HepG2 (cell line): ENCODE data around the gene GUCY2D. TPM values are rescaled to one million over a fixed set of nuclear protein-coding genes. Genes with fewer than 3 reads are reported as not detected.
A peak's percentile ranks its signal among the peaks of the same experiment; 100 is the strongest.

ENCODE experiments used
- BRCA1 ChIP-seq: sonication (generic); formaldehyde crosslinking; IDR thresholded peaks from 2 replicates; pipeline ENCODE4 v1.4.0; 2020; ENCODE audit warnings: missing genetic modification reagents
- CEBPG ChIP-seq: IDR thresholded peaks from 2 replicates; pipeline ENCODE4 v1.6.1; 2016
- FOXO1 ChIP-seq: sonication (generic); formaldehyde crosslinking; IDR thresholded peaks from 2 replicates; pipeline ENCODE4 v1.4.0; 2020; ENCODE audit warnings: missing genetic modification reagents
- GATAD2A ChIP-seq: IDR thresholded peaks from 2 replicates; pipeline ENCODE4 v1.6.1; 2016
- LCORL ChIP-seq, 2 experiments: fragments of 450-650 bp in 1 of 2; sonication (generic) in 1 of 2; formaldehyde crosslinking in 1 of 2; IDR thresholded peaks; 2 replicates each; pipeline versions ENCODE4 v1.5.0 to v1.6.1; 2017 to 2020; ENCODE audit warnings: antibody characterized with exemption in 1 of 2, missing genetic modification reagents in 1 of 2
- MAZ ChIP-seq, 2 experiments: sonication (generic) in 1 of 2; formaldehyde crosslinking in 1 of 2; IDR thresholded peaks; 2 replicates each; pipeline versions ENCODE4 v1.5.0 to v1.6.1; 2012 to 2020; ENCODE audit warnings: low read depth in 2 of 2, mild to moderate bottlenecking in 2 of 2, borderline replicate concordance in 1 of 2, improper control_type of control experiment in 1 of 2, low read length in 1 of 2, missing genetic modification reagents in 1 of 2, moderate library complexity in 1 of 2
- MTA3 ChIP-seq: sonication (generic); formaldehyde crosslinking; IDR thresholded peaks from 2 replicates; pipeline ENCODE4 v1.4.0; 2020; ENCODE audit warnings: missing genetic modification reagents
- NR3C1 ChIP-seq: sonication (generic); formaldehyde crosslinking; IDR thresholded peaks from 2 replicates; pipeline ENCODE4 v1.4.0; 2020; ENCODE audit warnings: missing genetic modification reagents
- RAD51 ChIP-seq: fragments of 450-650 bp; IDR thresholded peaks from 2 replicates; pipeline ENCODE4 v1.6.1; 2016; ENCODE audit warnings: borderline replicate concordance
- RXRA ChIP-seq: sonication (generic); formaldehyde crosslinking; IDR thresholded peaks from 2 replicates; pipeline ENCODE4 v1.5.1; 2020; ENCODE audit warnings: missing genetic modification reagents
- SP2 ChIP-seq: sonication (generic); formaldehyde crosslinking; IDR thresholded peaks from 2 replicates; pipeline ENCODE4 v1.5.1; 2020; ENCODE audit warnings: mild to moderate bottlenecking, missing genetic modification reagents
- SRF ChIP-seq: IDR thresholded peaks from 2 replicates; pipeline ENCODE4 v1.6.1; 2011; ENCODE audit warnings: mild to moderate bottlenecking, low read depth, low read length, moderate library complexity
- ZNF30 ChIP-seq: sonication (generic); formaldehyde crosslinking; IDR thresholded peaks from 2 replicates; pipeline ENCODE4 v1.5.0; 2020; ENCODE audit warnings: mild to moderate bottlenecking, missing genetic modification reagents
- ZNF350 ChIP-seq: sonication (generic); formaldehyde crosslinking; IDR thresholded peaks from 2 replicates; pipeline ENCODE4 v1.4.0; 2020; ENCODE audit warnings: mild to moderate bottlenecking, low read depth, missing genetic modification reagents, borderline replicate concordance
- ZNF382 ChIP-seq: sonication (generic); formaldehyde crosslinking; IDR thresholded peaks from 2 replicates; pipeline ENCODE4 v1.5.0; 2020; ENCODE audit warnings: missing genetic modification reagents, mild to moderate bottlenecking, borderline replicate concordance
- ZNF569 ChIP-seq: sonication (generic); formaldehyde crosslinking; IDR thresholded peaks from 2 replicates; pipeline ENCODE4 v1.5.0; 2020; ENCODE audit warnings: mild to moderate bottlenecking, missing genetic modification reagents, moderate library complexity, borderline replicate concordance
- ZNF660 ChIP-seq: sonication (generic); formaldehyde crosslinking; IDR thresholded peaks from 2 replicates; pipeline ENCODE4 v1.5.1; 2020; ENCODE audit warnings: mild to moderate bottlenecking, low read depth, missing genetic modification reagents, borderline replicate concordance
- ZNF709 ChIP-seq: sonication (generic); formaldehyde crosslinking; IDR thresholded peaks from 2 replicates; pipeline ENCODE4 v1.5.0; 2020; ENCODE audit warnings: mild to moderate bottlenecking, missing genetic modification reagents
- ZNF773 ChIP-seq: sonication (generic); formaldehyde crosslinking; IDR thresholded peaks from 2 replicates; pipeline ENCODE4 v1.4.0; 2020; ENCODE audit warnings: missing genetic modification reagents, borderline replicate concordance
- polyA plus RNA-seq, 8 experiments: library from polyadenylated mRNA; depleted of rRNA in 3 of 8; stranded (reverse) in 7 of 8; unstranded in 1 of 8; fragments of >200 nt; fragmentation: Illumina TruSeq in 4 of 8; extraction: Trizol in 4 of 8; gene quantifications; 2 replicates each; pipeline versions ENCODE4 v1.2.1 to v1.2.3, GENCODE V29; 2011 to 2016; ENCODE audit warnings: low read depth in 4 of 8, missing spikeins in 1 of 8, mixed read lengths in 1 of 8; ENCODE audit not compliant: insufficient read depth in 1 of 8
- total RNA-seq, 5 experiments: library from RNA; depleted of rRNA; stranded (reverse); fragments of >200 nt; fragmentation: Illumina TruSeq; extraction: Trizol; gene quantifications; 2 replicates each; pipeline ENCODE4 v1.2.3, GENCODE V29; 2016; ENCODE audit warnings: low read depth in 1 of 5
- TF ChIP-seq, protein P1 (sequence below): sonication (generic); formaldehyde crosslinking; IDR thresholded peaks from 2 replicates; pipeline ENCODE4 v1.4.0; 2020; ENCODE audit warnings: mild to moderate bottlenecking, missing genetic modification reagents
- TF ChIP-seq, protein P2 (sequence below): sonication (generic); formaldehyde crosslinking; IDR thresholded peaks from 2 replicates; pipeline ENCODE4 v1.8.1; 2023; ENCODE audit warnings: mild to moderate bottlenecking, inconsistent platforms, moderate library complexity, missing genetic modification reagents, borderline replicate concordance
- TF ChIP-seq, protein P3 (sequence below): sonication (generic); formaldehyde crosslinking; conservative IDR thresholded peaks from 2 replicates; pipeline ENCODE4 v1.5.0; 2020; ENCODE audit warnings: missing genetic modification reagents
- TF ChIP-seq, protein P4 (sequence below): sonication (generic); formaldehyde crosslinking; IDR thresholded peaks from 2 replicates; pipeline ENCODE4 v1.4.0; 2020; ENCODE audit warnings: mild to moderate bottlenecking, missing genetic modification reagents

The GUCY2D gene
- total and polyA plus RNA-seq, 2 of the 13 experiments (the other 11 are each of a cell fraction or from before 2014, with no cell fraction given), result not detected

DNA sequence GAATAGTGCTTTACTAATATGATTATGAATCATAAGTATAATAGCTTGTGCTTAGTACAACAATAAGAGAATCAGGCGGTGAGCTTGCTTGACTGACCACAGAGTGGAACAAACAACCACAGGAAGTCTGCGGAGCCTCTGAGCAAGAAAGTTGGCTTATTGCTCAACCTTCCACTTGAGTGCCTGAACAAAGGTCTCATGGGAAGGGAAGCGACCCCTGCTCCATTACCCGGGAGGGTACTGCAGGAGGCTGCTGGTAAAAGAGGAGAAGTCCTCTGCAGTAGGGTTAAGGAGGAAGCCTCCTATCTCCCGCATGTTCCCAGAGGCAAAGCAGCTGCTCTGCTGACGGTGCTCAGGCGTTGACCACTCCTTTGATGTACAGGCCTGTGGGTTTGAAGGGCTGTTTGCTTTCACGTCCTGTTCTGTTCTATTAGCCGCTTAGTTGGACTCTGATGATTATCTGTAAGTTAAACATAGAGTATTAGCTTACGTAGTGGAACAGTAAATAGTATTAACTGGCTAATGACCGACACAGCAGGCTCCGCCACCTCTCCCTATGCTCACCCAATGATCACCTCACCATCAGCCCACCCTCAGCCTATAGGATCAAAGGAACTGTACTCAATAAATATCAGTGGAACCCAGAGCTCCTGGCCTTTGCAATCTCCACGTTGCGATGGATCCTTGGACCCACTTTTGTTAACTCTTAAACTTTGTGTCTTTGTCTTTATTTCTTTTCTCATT, 54.0 kb downstream of the GUCY2D start (continued):
- TF ChIP-seq ZNF709 (CRISPR knock-in tag) (0 out of 2 replicates have a peak, but pooled peaks have one; percentile 68), GATAD2A (CRISPR knock-in tag) (peak; percentile 63; the same call in 1 of the 2 replicates), LCORL (IDR thresholded peaks at IDR 0.05) (no peak), LCORL (CRISPR knock-in tag; IDR thresholded peaks at IDR 0.05) (peak; percentile 51; the same call in 1 of the 2 replicates), ZNF350 (peak; percentile 84; the same call in 1 of the 2 replicates), FOXO1 (CRISPR knock-in tag) (peak; percentile 68), ZNF30 (CRISPR knock-in tag) (no peak), ZNF382 (CRISPR knock-in tag) (no peak), RAD51 (no peak), SRF (no peak), NR3C1 (CRISPR knock-in tag) (no peak), BRCA1 (CRISPR knock-in tag) (no peak), ZNF569 (CRISPR knock-in tag) (no peak), CEBPG (CRISPR knock-in tag) (peak; percentile 95), ZNF660 (CRISPR knock-in tag) (no peak; the same call in 1 of the 2 replicates), MAZ (IDR thresholded peaks at IDR 0.05; ENCODE audit: borderline replicate concordance, low read depth, low read length) (no peak), MAZ (CRISPR knock-in tag; IDR thresholded peaks at IDR 0.05; ENCODE audit: low read depth) (peak; percentile 32; the same call in 1 of the 2 replicates), SP2 (CRISPR knock-in tag) (no peak), ZNF773 (no peak), RXRA (CRISPR knock-in tag) (peak; percentile 62; the same call in 1 of the 2 replicates), MTA3 (CRISPR knock-in tag) (no peak)
- TF ChIP-seq, protein P1, sequence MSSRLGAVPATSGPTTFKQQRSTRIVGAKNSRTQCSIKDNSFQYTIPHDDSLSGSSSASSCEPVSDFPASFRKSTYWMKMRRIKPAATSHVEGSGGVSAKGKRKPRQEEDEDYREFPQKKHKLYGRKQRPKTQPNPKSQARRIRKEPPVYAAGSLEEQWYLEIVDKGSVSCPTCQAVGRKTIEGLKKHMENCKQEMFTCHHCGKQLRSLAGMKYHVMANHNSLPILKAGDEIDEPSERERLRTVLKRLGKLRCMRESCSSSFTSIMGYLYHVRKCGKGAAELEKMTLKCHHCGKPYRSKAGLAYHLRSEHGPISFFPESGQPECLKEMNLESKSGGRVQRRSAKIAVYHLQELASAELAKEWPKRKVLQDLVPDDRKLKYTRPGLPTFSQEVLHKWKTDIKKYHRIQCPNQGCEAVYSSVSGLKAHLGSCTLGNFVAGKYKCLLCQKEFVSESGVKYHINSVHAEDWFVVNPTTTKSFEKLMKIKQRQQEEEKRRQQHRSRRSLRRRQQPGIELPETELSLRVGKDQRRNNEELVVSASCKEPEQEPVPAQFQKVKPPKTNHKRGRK, result no peak
- TF ChIP-seq, protein P2, sequence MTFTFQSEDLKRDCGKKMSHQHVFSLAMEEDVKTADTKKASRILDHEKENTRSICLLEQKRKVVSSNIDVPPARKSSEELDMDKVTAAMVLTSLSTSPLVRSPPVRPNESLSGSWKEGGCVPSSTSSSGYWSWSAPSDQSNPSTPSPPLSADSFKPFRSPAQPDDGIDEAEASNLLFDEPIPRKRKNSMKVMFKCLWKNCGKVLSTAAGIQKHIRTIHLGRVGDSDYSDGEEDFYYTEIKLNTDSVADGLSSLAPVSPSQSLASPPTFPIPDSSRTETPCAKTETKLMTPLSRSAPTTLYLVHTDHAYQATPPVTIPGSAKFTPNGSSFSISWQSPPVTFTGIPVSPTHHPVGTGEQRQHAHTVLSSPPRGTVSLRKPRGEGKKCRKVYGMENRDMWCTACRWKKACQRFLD (CRISPR knock-in tag), result 0 out of 2 replicates have a peak, but pooled peaks have one; percentile 42
- TF ChIP-seq, protein P3, sequence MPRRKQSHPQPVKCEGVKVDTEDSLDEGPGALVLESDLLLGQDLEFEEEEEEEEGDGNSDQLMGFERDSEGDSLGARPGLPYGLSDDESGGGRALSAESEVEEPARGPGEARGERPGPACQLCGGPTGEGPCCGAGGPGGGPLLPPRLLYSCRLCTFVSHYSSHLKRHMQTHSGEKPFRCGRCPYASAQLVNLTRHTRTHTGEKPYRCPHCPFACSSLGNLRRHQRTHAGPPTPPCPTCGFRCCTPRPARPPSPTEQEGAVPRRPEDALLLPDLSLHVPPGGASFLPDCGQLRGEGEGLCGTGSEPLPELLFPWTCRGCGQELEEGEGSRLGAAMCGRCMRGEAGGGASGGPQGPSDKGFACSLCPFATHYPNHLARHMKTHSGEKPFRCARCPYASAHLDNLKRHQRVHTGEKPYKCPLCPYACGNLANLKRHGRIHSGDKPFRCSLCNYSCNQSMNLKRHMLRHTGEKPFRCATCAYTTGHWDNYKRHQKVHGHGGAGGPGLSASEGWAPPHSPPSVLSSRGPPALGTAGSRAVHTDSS, result no peak
- TF ChIP-seq, protein P4, sequence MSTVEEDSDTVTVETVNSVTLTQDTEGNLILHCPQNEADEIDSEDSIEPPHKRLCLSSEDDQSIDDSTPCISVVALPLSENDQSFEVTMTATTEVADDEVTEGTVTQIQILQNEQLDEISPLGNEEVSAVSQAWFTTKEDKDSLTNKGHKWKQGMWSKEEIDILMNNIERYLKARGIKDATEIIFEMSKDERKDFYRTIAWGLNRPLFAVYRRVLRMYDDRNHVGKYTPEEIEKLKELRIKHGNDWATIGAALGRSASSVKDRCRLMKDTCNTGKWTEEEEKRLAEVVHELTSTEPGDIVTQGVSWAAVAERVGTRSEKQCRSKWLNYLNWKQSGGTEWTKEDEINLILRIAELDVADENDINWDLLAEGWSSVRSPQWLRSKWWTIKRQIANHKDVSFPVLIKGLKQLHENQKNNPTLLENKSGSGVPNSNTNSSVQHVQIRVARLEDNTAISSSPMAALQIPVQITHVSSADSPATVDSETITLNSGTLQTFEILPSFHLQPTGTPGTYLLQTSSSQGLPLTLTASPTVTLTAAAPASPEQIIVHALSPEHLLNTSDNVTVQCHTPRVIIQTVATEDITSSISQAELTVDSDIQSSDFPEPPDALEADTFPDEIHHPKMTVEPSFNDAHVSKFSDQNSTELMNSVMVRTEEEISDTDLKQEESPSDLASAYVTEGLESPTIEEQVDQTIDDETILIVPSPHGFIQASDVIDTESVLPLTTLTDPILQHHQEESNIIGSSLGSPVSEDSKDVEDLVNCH (CRISPR knock-in tag), result no peak
